Heart left ventricle (tissue), 16 donors: Measurements from ENCODE around the gene STT3B. TPM values are rescaled to one million over a fixed set of nuclear protein-coding genes. Genes with fewer than 3 reads are reported as not detected.

Experiments used
- ATAC-seq, 4 donors: fragments of 200-7000 bp; cut with Tn5 transposase; one replicate each; pipeline ENCODE4 v1.9.1; 2020 to 2022; ENCODE audit warnings: moderate library complexity in 4 of 4, mild to moderate bottlenecking in 3 of 4, moderate number of reproducible peaks in 1 of 4
- DNase-seq, 5 donors: peaks; one replicate each; pipeline ENCODE4 v3.0.0-alpha.2; 2020
- H3K27ac ChIP-seq, 12 donors: fragments of 200-600 bp; sonication (generic) in 4 of 12; one replicate each; pipeline versions ENCODE4 v1.5.0 to v1.8.0; 2016 to 2022; ENCODE audit warnings: mild to moderate bottlenecking in 2 of 12
- H3K27me3 ChIP-seq, 9 donors: fragments of 200-600 bp; sonication (generic) in 2 of 9; one replicate each; pipeline versions ENCODE4 v1.5.1 to v1.8.0; 2016 to 2022; ENCODE audit warnings: mild to moderate bottlenecking in 3 of 9
- H3K36me3 ChIP-seq, 9 donors: fragments of 200-600 bp; sonication (generic) in 2 of 9; one replicate each; pipeline versions ENCODE4 v1.5.0 to v1.8.0; 2018 to 2022; ENCODE audit warnings: mild to moderate bottlenecking in 2 of 9
- H3K4me1 ChIP-seq, 12 donors: fragments of 200-600 bp; sonication (generic) in 4 of 12; one replicate each; pipeline versions ENCODE4 v1.5.0 to v1.8.0; 2016 to 2022; ENCODE audit warnings: mild to moderate bottlenecking in 3 of 12
- H3K4me3 ChIP-seq, 12 donors: fragments of 200-600 bp; sonication (generic) in 4 of 12; one replicate each; pipeline versions ENCODE4 v1.5.0 to v1.8.0; 2017 to 2022; ENCODE audit warnings: mild to moderate bottlenecking in 9 of 12, moderate library complexity in 4 of 12
- H3K9me3 ChIP-seq, 12 donors: fragments of 200-600 bp; sonication (generic) in 4 of 12; one replicate each; pipeline versions ENCODE4 v1.5.0 to v1.8.0; 2016 to 2022; ENCODE audit warnings: mild to moderate bottlenecking in 1 of 12
- POLR2A ChIP-seq, 2 donors: fragments of 450-650 bp; IDR thresholded peaks; one replicate each; pipeline ENCODE4 v1.6.1; 2017; ENCODE audit warnings: antibody characterized with exemption in 2 of 2, mild to moderate bottlenecking in 2 of 2, moderate library complexity in 2 of 2
- WGBS, 4 donors: extraction: QIAGEN DNeasy Blood & Tissue Kit in 2 of 4; methylation state at CpG; one replicate each; pipeline versions ENCODE4 v1.1.5 to v1.1.7; 2013 to 2018; 5-methylcytosine and 5-hydroxymethylcytosine counted together
- intact Hi-C, 10 donors: fragments of 100-400 bp; cut with DNase I; formaldehyde crosslinking; loops; one replicate each; pipeline versions ENCODE4 v1.11.1 to v1.14.2; 2022
- polyA plus RNA-seq, 2 donors: library from polyadenylated mRNA; stranded (reverse); fragments of 200-250 nt; gene quantifications; one replicate each; pipeline ENCODE4 v1.2.3, GENCODE V29; 2013
- total RNA-seq, 9 donors: library from RNA; depleted of rRNA in 2 of 9; stranded (reverse); fragments of >200 nt in 2 of 9; fragmentation: NEBNext Ultra II Directional in 3 of 9; extraction: Animal tissue kit (Norgen Biotek cat#: 25700) in 3 of 9; gene quantifications; one replicate each; pipeline versions ENCODE4 v1.1.0 to v1.2.4, GENCODE V29; 2016 to 2023
- TF ChIP-seq, protein P1 (sequence below), 12 donors: fragments of 200-600 bp; sonication (generic) in 4 of 12; IDR thresholded peaks; one replicate each; pipeline versions ENCODE4 v1.5.0 to v1.8.0; 2018 to 2022; ENCODE audit warnings: antibody characterized with exemption in 12 of 12, mild to moderate bottlenecking in 5 of 12
- donor health status: ischemic (EF 13 %, LVEDD 7.1; RV severe dilation, severe dysfunction).
- donor health status: healthy with polysubstance abuse.
- donor health status: DM: no; HTN: yes; CAD: no.
- donor health status: DM: no; HTN: no; CAD: no.
- donor health status: ischemic (EF 25% LVEDD 6.9; RV normal size, moderate dysfunction).
- donor health status: ischemic (EF 25% LVEDD 5.7; RV mildly dilated, moderate dysfunction).
- donor health status: healthy.
- donor health status: DM: yes; HTN: yes; CAD: no.
- donor health status: ischemic (EF 35%, LVEDD 5.7; RV mildly dilated, moderate dysfunction).
- donor health status: nonischemic (EF 11% LVEDD 7.7; RV severe dilation, severe dysfunction).
- donor health status: DM: yes; HTN: yes; CAD: no.
- donor health status: PGD.
- donor health status: ischemic (EF 29% LVEDD 5.4; RV normal size, mild dysfunction).
- donor health status: nonischemic (EF 23%, LVEDD 6.1; RV moderate dilation, normal function).

The STT3B gene
- total and polyA plus RNA-seq, 11 donors: 30.2 to 109 (median 90.4) TPM

DNA sequence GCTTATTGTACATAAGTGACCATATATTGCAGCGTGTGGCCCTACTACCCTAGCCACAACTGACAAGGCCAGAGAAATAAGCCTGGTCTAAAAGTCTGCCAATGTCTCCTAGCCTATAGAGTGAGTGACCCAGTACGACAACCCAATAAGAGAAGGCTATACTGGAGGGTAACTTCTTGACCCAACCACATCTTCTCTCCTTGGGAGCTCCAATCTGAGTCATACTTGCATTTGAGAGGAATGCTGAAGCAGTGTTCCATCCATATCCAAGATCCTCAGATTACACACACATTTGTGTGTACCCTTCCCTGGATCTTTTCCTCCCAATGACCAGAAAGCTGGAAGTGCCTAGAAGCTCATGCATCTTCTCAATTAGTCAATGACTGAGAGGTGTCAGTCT, 11.3 kb upstream of the STT3B start:
- H3K4me1 ChIP-seq: peaks cover 0 to 13% (median 0%) of the 10 kb centered on the region in 12 donors
- ATAC-seq (no peak), DNase-seq (no peak)
- intact Hi-C loops: no loop called here
- H3K27me3 ChIP-seq: no peaks in the 10 kb centered on the region
- H3K36me3 ChIP-seq: no peaks in the 10 kb centered on the region
- H3K9me3 ChIP-seq: no peaks in the 10 kb centered on the region
- TF ChIP-seq, protein P1, sequence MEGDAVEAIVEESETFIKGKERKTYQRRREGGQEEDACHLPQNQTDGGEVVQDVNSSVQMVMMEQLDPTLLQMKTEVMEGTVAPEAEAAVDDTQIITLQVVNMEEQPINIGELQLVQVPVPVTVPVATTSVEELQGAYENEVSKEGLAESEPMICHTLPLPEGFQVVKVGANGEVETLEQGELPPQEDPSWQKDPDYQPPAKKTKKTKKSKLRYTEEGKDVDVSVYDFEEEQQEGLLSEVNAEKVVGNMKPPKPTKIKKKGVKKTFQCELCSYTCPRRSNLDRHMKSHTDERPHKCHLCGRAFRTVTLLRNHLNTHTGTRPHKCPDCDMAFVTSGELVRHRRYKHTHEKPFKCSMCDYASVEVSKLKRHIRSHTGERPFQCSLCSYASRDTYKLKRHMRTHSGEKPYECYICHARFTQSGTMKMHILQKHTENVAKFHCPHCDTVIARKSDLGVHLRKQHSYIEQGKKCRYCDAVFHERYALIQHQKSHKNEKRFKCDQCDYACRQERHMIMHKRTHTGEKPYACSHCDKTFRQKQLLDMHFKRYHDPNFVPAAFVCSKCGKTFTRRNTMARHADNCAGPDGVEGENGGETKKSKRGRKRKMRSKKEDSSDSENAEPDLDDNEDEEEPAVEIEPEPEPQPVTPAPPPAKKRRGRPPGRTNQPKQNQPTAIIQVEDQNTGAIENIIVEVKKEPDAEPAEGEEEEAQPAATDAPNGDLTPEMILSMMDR (IDR thresholded peaks at IDR 0.05): no peak
- no peak for TF ChIP-seq POLR2A (IDR thresholded peaks at IDR 0.05)
- no peak overlapping the region for H3K4me3 ChIP-seq
- H3K27ac ChIP-seq: no peak overlapping the region
- WGBS, 4 donors: 94 to 100% (median 96%) methylated on average over 2 of the region's 2 CpGs

DNA sequence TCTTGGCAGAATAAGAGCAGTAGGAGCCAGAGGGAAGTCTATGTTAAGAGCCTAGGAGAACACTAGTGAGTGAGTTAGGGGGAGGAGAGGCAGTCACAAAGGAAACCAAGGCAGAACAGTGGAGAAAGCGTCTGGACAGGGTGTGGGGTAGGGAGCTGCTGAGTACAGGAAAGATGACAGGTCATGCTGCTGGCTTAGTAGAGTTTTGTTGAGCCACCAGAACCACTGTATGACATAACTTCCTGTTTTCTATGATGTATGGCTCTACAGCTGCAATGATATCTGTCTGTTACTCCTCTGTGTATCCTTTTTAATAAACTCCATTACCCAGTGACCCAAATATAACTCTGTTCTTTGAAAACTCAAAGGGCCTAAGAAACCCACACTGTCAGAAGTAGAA, 10.6 kb upstream of the STT3B start:
- no peaks in the 10 kb centered on the region for H3K36me3 ChIP-seq
- intact Hi-C loops: no loop called here
- DNase-seq (no peak), ATAC-seq (peak in 3 of 4 donors; percentile 58 to 78 (median 66))
- H3K9me3 ChIP-seq: no peaks in the 10 kb centered on the region
- H3K27me3 ChIP-seq: no peaks in the 10 kb centered on the region
- H3K4me3 ChIP-seq: no peak overlapping the region
- H3K27ac ChIP-seq: no peak overlapping the region
- TF ChIP-seq, protein P1 (IDR thresholded peaks at IDR 0.05): no peak
- TF ChIP-seq POLR2A (IDR thresholded peaks at IDR 0.05): no peak
- WGBS, 4 donors: 30 to 47% (median 43%) methylated on average over 1 of the region's 1 CpG
- H3K4me1 ChIP-seq: peaks cover 0 to 13% (median 0%) of the 10 kb centered on the region in 12 donors

DNA sequence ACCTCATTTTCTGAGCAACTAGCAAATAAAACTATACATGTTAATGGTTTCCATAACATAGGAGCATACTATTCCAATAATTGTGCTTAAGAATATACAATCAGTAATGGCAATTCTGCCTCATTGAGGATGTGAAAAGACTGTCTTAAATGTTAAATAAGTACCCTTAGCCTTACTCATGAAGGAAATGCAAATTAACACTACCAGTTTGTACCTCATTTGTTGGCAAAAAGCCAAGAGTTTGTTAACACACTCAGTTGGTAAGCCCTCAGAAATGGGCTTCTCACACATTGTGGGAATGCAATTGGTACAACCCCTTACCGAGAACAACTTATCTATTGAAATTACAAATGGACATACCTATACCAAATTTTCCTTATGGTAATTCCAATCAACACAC, 9.2 kb upstream of the STT3B start:
- Histone ChIP-seq H3K9me3 (no peaks in the 10 kb centered on the region), H3K27ac (no peak overlapping the region), H3K4me1 (peaks cover 0 to 13% (median 0%) of the 10 kb centered on the region in 12 donors), H3K27me3 (no peaks in the 10 kb centered on the region), H3K4me3 (no peak overlapping the region), H3K36me3 (no peaks in the 10 kb centered on the region)
- DNase-seq (no peak), ATAC-seq (no peak)
- WGBS, 4 donors: 88 to 94% (median 92%) methylated on average over 1 of the region's 1 CpG
- TF ChIP-seq POLR2A (IDR thresholded peaks at IDR 0.05): no peak
- TF ChIP-seq, protein P1 (IDR thresholded peaks at IDR 0.05): no peak
- intact Hi-C loops: no loop called here

DNA sequence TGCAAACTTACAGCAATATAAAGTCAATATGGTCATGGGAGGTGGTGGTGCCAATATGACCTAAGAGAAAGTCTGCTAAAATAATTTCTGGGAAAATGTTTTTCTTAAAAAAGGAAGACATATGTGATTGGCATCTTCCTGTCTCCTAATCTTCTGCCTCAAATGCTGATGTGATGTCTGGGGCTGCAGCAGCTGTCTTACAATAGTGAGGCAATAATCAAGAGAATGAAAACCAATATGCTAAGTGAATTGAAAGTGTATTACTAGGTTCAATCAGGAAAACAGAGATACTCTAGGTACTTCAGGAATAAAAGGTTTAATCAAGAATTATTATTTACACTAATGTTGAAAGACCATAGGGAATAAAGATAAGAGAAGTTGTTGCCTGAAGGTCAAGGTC, 7.2 kb upstream of the STT3B start:
- Histone ChIP-seq H3K4me1 (peaks cover 0 to 24% (median 0%) of the 10 kb centered on the region in 12 donors), H3K27me3 (no peaks in the 10 kb centered on the region), H3K27ac (no peak overlapping the region), H3K9me3 (no peaks in the 10 kb centered on the region), H3K36me3 (no peaks in the 10 kb centered on the region), H3K4me3 (no peak overlapping the region)
- DNase-seq: no peak
- ATAC-seq: no peak
- TF ChIP-seq POLR2A (IDR thresholded peaks at IDR 0.05): no peak
- intact Hi-C loops: no loop called here

DNA sequence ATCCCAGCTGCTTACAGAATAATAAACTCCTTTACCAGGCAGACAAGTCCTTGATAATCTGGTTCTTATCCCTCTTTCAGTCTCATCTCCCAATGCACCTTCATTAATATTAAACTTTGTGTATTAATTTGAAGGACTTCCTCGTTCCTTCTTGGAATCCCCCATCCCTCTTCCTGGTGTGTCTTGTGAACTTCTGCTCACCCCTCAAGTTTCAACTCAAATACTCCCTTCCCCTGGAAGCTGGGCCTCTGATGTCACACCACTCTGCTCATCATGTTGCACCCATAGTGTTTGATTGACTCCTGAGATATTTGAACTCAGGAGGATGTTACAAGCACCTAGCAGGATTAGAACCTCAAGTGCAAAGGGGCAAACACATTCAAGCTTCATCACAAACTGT, 3.3 kb upstream of the STT3B start:
- ATAC-seq (no peak), DNase-seq (no peak)
- TF ChIP-seq, protein P1 (IDR thresholded peaks at IDR 0.05): no peak
- TF ChIP-seq POLR2A (IDR thresholded peaks at IDR 0.05): no peak
- intact Hi-C loops: no loop called here
- Histone ChIP-seq H3K4me3 (no peak overlapping the region), H3K4me1 (peaks cover 0 to 21% (median 8%) of the 10 kb centered on the region in 12 donors), H3K27me3 (no peaks in the 10 kb centered on the region), H3K9me3 (no peaks in the 10 kb centered on the region), H3K27ac (no peak overlapping the region), H3K36me3 (no peaks in the 10 kb centered on the region)
- 0 to 50% (median 0%) methylated on average over 1 of the region's 1 CpG for WGBS, 4 donors
